Sciatic nerve (tissue), 2 donors: ENCODE measurements around the gene KRTAP1-5. TPM values are rescaled to one million over a fixed set of nuclear protein-coding genes. Genes with fewer than 3 reads are reported as not detected.
"Not testable (repeated sequence)": the region's sequence is repeated elsewhere in the genome, so short reads cannot be mapped to it uniquely, and the experiment has no call there.

Experiments used
- ATAC-seq: fragments of 200-7000 bp; cut with Tn5 transposase; one replicate; pipeline ENCODE4 v1.9.1; 2020; ENCODE audit warnings: mild to moderate bottlenecking, moderate library complexity
- DNase-seq: peaks from one replicate; pipeline ENCODE4 v3.0.0-alpha.2; 2020; ENCODE audit warnings: low spot score
- intact Hi-C: fragments of 100-400 bp; cut with DNase I; formaldehyde crosslinking; loops from one replicate; pipeline ENCODE4 v1.14.2; 2022
- total RNA-seq: library from RNA; stranded (reverse); fragmentation: NEBNext Ultra II Directional; extraction: Animal tissue kit (Norgen Biotek cat#: 25700); gene quantifications from one replicate; pipeline ENCODE4 v1.2.1, GENCODE V29; 2021
- donor health status: DM: no; HTN: no; CAD: no.
- donor health status: DM: no; HTN: no; CAD: no.

KRTAP1-5 gene
- total RNA-seq, 1 donor from 2014 or later = not detected

GRCh38 chr17:41012326-41013120 is 14.5 kb downstream of the KRTAP1-5 start:
- no peak for DNase-seq
- intact Hi-C loops = no loop called here

DNA sequence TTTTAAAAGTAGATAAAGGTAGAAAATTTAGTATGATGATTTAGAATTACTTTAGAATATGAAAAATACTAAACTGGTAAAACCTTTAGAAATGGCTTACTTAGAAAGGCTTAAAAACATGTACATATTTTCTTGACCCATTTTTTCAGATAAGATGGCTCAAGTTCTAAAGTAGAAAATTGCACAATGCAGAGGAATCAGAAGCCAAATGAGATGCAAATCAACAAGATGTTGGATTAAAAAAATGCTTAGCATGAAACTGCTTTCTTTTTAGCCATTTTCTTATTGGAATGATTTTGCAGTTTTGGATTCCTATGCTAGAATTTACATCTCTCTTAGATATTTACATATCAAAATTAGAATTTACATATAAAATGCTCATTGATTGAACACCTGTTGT is 16.6 kb downstream of the KRTAP1-5 start:
- intact Hi-C loops = no loop called here
- DNase-seq (no peak), ATAC-seq (no peak)

More at GRCh38 chr17:41012326-41013120, 14.5 kb downstream of the KRTAP1-5 start:
- no peak for ATAC-seq

GRCh38 chr17:41009936-41010335 is 17.1 kb downstream of the KRTAP1-5 start:
- ATAC-seq (no peak), DNase-seq (no peak)
- intact Hi-C loops = no loop called here

DNA sequence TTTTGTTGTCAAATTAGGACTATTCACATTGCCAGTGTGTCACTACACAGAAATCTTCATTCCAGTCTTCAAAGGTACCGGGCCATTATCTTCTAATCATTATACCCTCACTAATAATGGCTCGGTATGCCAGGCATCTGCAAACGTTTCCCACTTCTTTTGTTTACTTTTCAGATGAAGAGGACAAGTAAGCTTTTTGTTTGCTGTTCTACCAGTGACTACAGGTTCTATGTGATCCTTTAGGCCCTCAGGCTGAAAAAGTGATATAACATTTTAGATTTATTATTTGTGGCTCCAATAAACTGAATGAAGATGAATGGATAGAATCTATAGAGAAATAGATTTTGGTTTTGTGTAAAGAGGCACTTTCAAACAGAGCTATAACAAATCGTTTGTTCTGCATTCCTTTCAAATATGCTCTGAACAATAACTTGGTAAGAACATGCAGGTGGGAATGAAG is 17.7 kb downstream of the KRTAP1-5 start:
- intact Hi-C loops = no loop called here
- DNase-seq (no peak), ATAC-seq (no peak)

DNA sequence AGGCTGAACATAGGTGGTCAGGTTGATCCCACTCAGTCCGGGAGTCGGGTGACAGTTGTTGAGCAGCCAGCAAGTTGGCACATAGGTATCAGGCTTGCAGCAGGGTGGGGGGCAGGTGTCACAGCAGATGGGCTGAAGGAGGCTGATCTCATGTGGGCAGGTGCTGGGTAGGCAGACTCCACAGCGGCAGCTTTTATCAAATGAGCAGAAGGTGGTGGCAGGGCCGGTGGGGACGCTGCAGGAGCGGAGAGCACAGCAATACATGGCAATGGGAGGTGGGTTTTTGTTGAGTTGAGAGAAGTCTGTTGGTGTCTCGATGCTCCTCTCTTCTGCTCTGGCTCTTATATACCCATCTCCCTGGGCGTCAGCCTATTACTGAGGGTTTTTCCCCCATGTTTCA is 18.2 kb downstream of the KRTAP1-5 start, which contains the start of gene KRTAP3-1:
Gene KRTAP3-1, minus strand, starts transcription at position 318 of the 400 bp plus-strand sequence. Its CDS starts 54 bp downstream, at position 264.
- DNase-seq = no peak
- intact Hi-C loops = no loop called here
- ATAC-seq = no peak

DNA sequence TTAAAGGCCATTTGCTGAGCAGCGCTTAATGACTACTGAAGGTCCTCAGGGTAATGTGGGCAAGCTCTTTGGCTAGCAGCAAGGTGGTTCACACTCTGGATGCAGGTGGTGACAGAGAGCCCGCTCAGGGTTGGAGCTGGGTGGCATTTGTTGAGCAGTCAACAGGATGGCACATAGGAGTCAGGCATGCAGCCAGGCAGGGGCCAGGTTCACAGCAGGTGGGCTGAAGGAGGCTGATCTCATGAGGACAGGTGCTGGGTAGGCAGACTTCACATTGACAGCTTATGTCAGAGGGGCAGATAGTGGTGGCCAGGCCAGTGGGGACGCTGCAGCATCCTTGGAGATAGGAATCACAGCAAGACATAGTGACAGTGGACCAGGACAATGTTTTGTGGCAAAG is 22.6 kb downstream of the KRTAP1-5 start:
- intact Hi-C loops = no loop called here
- no peak for ATAC-seq
- no peak for DNase-seq

DNA sequence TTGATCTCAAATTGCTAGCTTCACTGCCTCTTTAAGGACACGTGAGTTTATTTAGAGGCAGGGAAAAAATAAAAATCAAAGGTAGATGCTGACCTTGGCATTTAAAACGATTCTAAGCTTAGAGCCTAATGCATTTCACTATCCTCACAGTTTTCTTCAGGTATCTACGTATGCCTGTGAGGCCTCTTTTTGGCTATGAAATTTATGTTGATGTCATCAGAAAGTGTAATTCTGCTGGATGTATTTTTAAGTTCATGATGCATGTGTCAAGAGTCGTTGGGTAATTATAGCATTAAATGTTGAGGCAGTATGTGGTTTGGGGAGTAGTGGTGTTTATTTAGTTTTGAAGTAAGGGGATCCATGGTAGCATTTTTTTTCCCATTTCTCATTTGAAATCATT is 23.1 kb downstream of the KRTAP1-5 start:
- intact Hi-C loops = no loop called here
- ATAC-seq (no peak), DNase-seq (no peak)

DNA sequence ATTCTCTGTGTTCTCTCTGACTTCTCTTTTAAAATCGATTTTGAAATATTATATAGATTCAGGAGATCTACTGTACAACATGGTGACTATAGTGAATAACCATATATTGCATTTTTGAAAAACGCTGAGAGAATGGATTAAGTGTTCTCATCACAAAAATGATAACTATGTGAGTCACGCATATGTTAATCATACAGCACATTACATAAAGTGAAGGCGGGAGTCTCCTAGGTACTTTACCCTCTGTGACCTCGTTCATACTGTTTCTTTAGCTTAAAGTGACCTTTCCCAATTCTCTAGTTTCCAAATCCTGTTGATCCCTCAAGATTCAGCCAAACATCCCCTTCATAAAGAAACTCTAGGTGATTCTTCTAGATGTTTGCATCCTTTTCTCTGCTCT is 24.2 kb downstream of the KRTAP1-5 start:
- DNase-seq (no peak), ATAC-seq (no peak)
- intact Hi-C loops = no loop called here

GRCh38 chr17:41001795-41002194 is 25.2 kb downstream of the KRTAP1-5 start:
- ATAC-seq = no peak
- intact Hi-C loops = no loop called here

GRCh38 chr17:40999563-40999962 is 27.4 kb downstream of the KRTAP1-5 start, which contains the start of gene KRTAP3-2:
Gene KRTAP3-2 (minus strand): TSS chr17:40999906. CDS start chr17:40999853, 53 bp downstream.
- intact Hi-C loops, ATAC-seq, DNase-seq: not testable (repeated sequence)

More at GRCh38 chr17:41001795-41002194, 25.2 kb downstream of the KRTAP1-5 start:
- DNase-seq = no peak

- DNase-seq = no peak
- intact Hi-C loops = no loop called here
- no peak for ATAC-seq
Measured at GRCh38 chr17:40997361-40997760, 29.6 kb downstream of the KRTAP1-5 start.

GRCh38 chr17:40996829-40997228 is 30.2 kb downstream of the KRTAP1-5 start:
- DNase-seq (no peak), ATAC-seq (no peak)
- intact Hi-C loops = no loop called here

- no peak for DNase-seq
- intact Hi-C loops = no loop called here
- no peak for ATAC-seq
Measured at GRCh38 chr17:40995116-40995515, 31.9 kb downstream of the KRTAP1-5 start.

GRCh38 chr17:40993839-40994238 is 33.2 kb downstream of the KRTAP1-5 start, which contains the start of gene KRTAP3-3:
Gene KRTAP3-3 (minus strand): TSS chr17:40994164. CDS start chr17:40994097, 67 bp downstream.
- intact Hi-C loops = no loop called here
- ATAC-seq (no peak), DNase-seq (no peak)

DNA sequence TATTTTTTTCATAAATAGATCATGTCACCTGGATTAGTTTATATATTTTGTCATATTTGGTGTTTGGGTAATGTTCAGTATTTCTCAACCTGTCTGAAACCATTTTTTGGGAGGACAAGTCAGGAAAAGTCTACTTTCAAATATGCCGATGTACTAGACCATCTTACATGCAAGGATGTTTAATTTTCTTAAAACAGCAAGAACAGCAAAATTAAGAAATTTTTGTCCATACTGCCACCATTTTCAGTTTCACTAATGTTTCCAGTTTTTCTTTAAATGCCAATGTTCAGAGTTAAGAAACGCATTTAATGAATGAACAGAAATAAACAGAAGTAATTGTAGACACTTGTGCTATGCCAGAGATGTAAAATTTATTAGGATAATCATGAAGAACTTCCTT is 33.9 kb downstream of the KRTAP1-5 start:
- no peak for ATAC-seq
- intact Hi-C loops = no loop called here
- DNase-seq = no peak

GRCh38 chr17:40992666-40993065 is 34.3 kb downstream of the KRTAP1-5 start:
- DNase-seq = no peak
- no peak for ATAC-seq
- intact Hi-C loops = no loop called here

DNA sequence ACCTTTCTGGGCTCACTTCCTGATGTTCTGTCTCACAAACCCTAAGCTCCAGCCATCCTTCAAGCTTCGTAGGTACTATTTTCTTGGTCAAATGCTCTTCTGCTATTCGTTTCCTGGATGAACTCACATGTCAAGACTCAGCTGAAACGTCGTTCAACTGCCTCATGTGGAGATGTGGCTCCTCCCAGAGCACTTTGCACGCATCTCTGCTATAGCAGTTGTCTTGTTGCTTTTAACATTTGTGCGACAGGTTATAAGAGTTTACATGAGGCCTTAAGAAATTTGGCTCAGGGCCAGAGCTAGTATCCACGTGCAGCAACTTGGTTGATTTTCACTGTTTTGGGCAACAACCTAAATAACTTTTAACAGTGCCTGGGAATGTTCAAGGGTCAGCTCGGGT is 40.1 kb downstream of the KRTAP1-5 start:
- no peak for ATAC-seq
- intact Hi-C loops = no loop called here
- no peak for DNase-seq

DNA sequence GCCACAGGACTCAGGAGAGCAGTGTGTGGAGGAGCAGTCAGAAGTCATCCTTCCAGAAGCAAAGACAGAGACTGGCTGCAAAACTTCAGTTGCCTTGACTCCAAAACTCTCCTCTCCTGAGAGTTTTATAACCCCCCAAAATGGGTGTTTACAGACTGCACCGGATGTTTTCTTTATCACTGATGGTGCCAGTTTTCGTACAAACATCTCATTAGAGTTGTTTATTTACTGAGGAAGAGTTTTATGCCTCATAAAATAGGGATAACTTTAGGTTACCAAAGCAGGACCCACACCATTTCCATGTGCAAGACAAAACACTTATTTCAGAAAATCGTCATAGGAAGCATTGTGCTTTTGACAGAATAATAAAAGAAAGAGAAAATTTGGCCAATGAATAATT is 42.8 kb downstream of the KRTAP1-5 start, which contains the start of gene KRT40:
Gene KRT40, minus strand, starts transcription at position 101 of the 400 bp plus-strand sequence. Its CDS starts 53 bp downstream, at position 48.
- ATAC-seq (no peak), DNase-seq (no peak)
- intact Hi-C loops = no loop called here

DNA sequence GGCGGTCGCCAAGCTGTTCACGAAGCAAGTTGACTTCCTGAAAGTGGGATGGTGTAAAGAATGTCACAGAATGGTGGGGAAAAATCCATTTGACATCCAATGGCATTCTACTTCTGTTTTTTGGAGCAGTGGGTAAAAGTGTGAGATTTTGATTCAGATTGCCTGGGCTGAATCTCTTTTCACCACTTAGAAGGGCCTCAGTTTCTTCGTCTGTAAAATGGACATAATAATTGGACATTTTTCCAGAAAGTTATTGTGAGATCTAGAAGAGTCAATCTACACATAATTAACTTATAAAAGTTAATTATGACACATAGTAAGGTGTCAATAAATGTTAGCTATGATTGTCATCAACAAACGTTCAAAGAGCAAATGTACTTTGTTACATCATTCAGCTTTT is 45.9 kb downstream of the KRTAP1-5 start:
- DNase-seq (no peak), ATAC-seq (no peak)
- intact Hi-C loops = no loop called here

DNA sequence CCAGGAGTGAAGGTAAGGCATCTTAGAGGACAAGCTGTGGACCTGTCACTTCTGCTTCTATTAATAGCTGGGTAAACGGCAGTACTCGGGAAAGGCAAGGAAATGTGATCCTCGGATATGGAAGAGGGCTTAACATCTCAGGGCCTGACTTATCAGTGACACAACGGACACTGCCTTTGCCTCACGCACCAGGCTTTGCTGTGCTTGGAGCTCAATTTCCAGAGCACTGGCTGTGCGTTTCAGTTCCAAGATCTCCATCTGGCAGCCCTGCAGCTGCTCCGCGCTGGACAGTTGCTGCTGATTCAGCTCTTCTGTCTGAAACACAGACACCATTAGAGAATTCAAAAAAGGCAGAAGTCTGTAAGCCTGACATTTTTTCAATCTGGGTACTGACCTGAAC is 46.4 kb downstream of the KRTAP1-5 start:
- intact Hi-C loops = no loop called here
- DNase-seq (no peak), ATAC-seq (no peak)
